Smooth muscle cell of the pulmonary artery (primary cell): Measurements from ENCODE around the gene GRAMD1A. TPM values are rescaled to one million over a fixed set of nuclear protein-coding genes. Genes with fewer than 3 reads are reported as not detected.

Source experiments
- total RNA-seq: library from RNA; depleted of rRNA; stranded (reverse); fragments of >200 nt; gene quantifications from 2 replicates; pipeline ENCODE4 v1.2.3, GENCODE V29; 2014

The GRAMD1A gene
- 31.7 and 46.6 TPM in 2 replicates for total RNA-seq

DNA sequence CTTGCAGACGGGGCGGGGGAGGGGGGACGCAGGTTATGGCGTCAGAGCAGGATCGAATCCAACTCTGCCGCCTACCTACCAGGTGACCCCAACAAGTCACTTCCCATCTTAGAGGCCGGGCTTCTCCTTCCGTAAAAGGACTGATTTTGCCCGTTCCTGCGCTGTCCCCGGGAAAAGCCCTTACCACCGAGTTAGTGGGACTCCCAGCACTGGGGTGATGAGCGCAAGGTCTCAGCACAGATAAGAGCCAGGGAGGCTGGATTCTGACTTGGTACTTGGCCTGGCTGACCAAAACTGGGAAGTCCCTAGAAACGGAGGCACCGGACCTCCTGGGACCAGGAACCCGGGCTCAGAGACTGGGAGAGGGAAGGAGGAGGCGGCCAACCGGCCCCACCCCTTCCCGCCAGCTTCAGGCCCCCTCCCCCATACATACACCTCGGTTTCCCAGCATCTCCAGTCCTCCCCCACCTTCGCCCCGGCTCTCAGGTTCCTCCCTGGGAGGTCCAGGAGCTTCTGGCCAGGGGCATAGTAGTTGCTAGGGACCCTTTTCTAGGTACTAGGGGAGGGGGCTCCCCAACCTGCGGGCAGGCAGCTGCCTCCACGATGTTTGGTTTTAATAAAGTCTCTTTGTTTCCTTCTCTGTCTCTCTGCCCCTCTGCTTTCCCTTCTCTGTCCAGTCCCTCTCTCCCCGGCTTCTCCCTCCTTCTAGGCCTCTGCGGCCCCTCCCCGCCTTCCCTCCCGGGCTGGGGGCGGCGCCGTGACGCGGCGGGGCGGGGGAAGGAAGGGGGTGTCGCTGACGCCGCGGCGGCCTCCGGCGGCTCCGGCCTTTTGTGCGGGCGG lies at the start of gene GRAMD1A:
TSS of gene GRAMD1A (plus strand) at position 826 of the 840 bp plus-strand sequence. CDS start 156 bp downstream, outside the sequence.

GRCh38 chr19:34963573-34964406 lies 36.3 kb upstream of the GRAMD1A start, which contains the start of gene ZNF792:
Gene ZNF792, minus strand, starts transcription at chr19:34964229. Its CDS starts 567 bp downstream, at chr19:34963662.

GRCh38 chr19:35030257-35031071 lies 30.3 kb downstream of the GRAMD1A start, which contains the start of gene SCN1B:
Gene SCN1B, plus strand, starts transcription at chr19:35030470. Its CDS starts 351 bp downstream, at chr19:35030821.

DNA sequence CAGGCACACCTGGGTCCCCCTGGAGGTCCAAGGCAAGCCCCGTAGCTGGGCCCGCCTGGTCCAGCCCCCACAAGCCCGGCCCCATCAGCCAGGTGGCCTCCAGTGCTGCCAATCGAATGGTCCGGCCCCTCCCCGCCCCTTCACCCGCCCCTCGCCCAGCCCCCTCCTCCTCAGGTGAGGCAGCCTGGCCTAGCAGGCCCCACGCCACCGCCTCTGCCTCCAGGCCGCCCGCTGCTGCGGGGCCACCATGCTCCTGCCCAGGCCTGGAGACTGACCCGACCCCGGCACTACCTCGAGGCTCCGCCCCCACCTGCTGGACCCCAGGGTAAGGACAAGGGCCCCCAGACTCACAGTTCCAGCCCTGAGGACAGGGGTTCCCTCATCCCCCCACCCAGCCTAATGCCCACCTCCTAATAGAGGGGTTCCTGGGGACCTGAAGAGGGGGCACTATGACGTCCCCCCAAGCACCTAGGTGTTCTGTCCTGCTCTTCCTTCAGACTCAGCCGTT lies 41.5 kb downstream of the GRAMD1A start, which contains the start of gene HPN:
TSS of gene HPN (plus strand) at position 174 of the 508 bp plus-strand sequence. CDS start 786 bp downstream, outside the sequence.

Other genes with a start within 250 kb of the GRAMD1A start
- gene ZNF599, start 227.1 kb upstream of the GRAMD1A start, total RNA-seq, result 5.6 and 5.8 TPM in 2 replicates
- 1.8 and 2.8 TPM in 2 replicates for gene ZNF30, start 73.4 kb upstream of the GRAMD1A start, total RNA-seq
- gene ZNF792, start 36.1 kb upstream of the GRAMD1A start, total RNA-seq, result 5.4 and 6.7 TPM in 2 replicates
- gene SCN1B, start 30.1 kb downstream of the GRAMD1A start, total RNA-seq, result 10.6 and 15.9 TPM in 2 replicates
- gene HPN, start 41.4 kb downstream of the GRAMD1A start, total RNA-seq, result 0.07 TPM in 1 of 2 replicates, not detected in the other
- not detected in 2 replicates for gene FXYD3, start 115.5 kb downstream of the GRAMD1A start, total RNA-seq
- gene LGI4, start 134.7 kb downstream of the GRAMD1A start, total RNA-seq, result 0.59 and 1.5 TPM in 2 replicates
- 4.2 TPM in 2 replicates for gene FXYD1, start 138.5 kb downstream of the GRAMD1A start, total RNA-seq
- not detected in 2 replicates for gene FXYD7, start 142.9 kb downstream of the GRAMD1A start, total RNA-seq
- 29.7 and 48.7 TPM in 2 replicates for gene FXYD5, start 154.4 kb downstream of the GRAMD1A start, total RNA-seq
- not detected in 2 replicates for gene FAM187B, start 228.4 kb downstream of the GRAMD1A start, total RNA-seq
- 0.20 and 0.33 TPM in 2 replicates for gene LSR, start 248.7 kb downstream of the GRAMD1A start, total RNA-seq